DMS53 (cell line): ENCODE measurements around the gene TMEM192.
A peak's percentile ranks its signal among the peaks of the same experiment; 100 is the strongest.
"Not testable (repeated sequence)": the region's sequence is repeated elsewhere in the genome, so short reads cannot be mapped to it uniquely, and the experiment has no call there.

Experiments
- DNase-seq: peaks from one replicate; lab custom pipeline; 2025; lab: John Stamatoyannopoulos, UW

TMEM192 gene

DNA sequence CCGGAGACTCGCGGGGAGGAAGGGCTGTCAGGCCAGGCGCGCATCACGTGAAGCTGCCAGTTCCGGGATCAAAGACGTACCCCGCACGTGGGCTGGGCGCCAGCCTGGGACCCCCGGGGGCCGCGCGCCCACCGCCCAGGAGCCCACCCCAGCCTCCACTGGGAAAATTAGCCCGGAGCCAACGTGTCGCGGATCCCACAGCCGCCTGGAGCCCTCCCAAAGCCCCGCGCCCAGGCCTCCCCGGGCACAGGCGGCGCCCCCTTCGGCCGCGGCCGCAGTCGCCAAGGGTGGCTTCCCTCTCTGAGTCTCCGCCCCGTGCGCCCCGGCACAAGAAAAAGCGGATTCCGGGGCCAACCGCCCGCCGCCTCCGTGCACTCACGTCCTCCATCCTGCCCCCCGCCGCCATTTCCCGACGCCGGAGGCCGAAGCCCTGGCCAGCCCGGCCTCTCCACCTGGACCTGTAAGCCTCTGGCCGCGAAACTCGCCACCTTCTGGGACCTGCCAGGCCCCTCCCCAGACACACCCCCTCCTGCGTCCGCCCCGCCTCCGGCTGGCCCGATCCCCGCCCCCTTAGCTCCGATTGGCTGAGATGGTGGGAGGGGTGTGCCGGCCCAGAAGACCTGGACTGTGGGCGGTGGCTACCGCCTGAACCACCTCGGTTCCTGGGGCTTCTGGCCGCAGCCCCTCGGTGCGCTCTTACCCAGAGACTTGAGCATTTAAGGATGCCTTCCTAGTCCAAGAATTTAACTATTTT lies at the start of gene TMEM192:
TSS of gene TMEM192 (minus strand) at position 493 of the 754 bp plus-strand sequence. CDS start at position 406, 87 bp downstream.
- DNase-seq: peak; percentile 92

DNA sequence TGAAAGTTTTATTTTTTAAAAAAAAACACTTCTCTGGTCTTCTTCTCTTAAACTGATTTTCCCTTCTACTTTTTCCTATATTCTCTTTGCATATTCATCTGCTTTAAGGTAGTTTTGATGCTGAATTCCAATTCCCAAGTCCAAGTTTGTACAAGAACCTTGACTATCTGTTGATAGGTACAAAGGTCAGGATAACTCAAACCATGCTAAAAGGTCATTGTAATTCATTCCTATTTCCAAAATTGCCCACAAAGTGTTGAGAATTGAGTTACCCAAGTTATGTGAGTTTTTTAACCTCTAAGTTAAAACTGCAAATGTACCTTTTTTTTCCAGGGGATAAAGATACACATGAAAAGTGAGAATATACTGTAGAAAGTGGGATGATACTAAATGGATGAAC lies 46.1 kb upstream of the TMEM192 start:
- DNase-seq: no peak

DNA sequence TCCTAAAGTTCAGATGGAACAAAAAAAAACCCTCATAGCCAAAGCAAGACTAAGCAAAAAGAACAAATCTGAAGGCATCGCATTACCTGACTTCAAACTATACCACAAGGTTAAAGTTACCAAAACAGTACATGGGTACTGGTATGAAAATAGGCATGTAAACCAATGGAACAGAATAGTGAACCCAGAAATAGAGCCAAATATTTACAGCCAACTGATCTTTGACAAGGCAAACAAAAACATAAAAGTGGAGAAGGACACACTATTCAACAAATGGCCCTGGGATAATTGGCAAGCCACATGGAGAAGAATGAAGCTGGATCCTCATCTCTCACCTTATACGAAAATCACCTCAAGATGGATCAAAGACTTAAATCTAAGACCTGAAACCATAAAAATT lies 44.2 kb upstream of the TMEM192 start:
- DNase-seq: no peak

- no peak for DNase-seq
Measured at GRCh38 chr4:165154482-165154881, 41.8 kb upstream of the TMEM192 start.

DNA sequence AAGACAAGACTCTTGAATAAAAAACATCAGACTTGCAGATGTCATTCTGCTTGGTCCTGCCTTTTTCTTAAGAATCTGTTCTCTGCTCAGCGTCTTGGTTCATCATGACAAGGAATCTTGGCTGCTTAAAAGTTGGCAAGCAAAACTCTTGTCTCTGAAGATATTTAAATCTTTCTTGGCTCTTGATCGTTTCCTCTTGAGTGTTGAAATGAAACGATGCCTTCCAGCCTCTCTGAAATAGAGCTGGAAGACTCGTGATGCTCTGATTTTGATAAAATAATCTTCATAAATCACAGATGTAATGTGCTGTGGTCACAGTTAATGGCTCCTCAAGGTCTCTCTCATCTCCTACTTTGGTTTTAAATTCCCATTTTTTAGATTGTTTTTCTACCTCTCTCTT lies 39.9 kb upstream of the TMEM192 start:
- no peak for DNase-seq

- no peak for DNase-seq
Measured at GRCh38 chr4:165151734-165152133, 39.1 kb upstream of the TMEM192 start.

- no peak for DNase-seq
Measured at GRCh38 chr4:165150545-165150944, 37.9 kb upstream of the TMEM192 start.

GRCh38 chr4:165138843-165139242 lies 26.2 kb upstream of the TMEM192 start:
- no peak for DNase-seq

- no peak for DNase-seq
Measured at GRCh38 chr4:165137205-165137604, 24.5 kb upstream of the TMEM192 start.

DNA sequence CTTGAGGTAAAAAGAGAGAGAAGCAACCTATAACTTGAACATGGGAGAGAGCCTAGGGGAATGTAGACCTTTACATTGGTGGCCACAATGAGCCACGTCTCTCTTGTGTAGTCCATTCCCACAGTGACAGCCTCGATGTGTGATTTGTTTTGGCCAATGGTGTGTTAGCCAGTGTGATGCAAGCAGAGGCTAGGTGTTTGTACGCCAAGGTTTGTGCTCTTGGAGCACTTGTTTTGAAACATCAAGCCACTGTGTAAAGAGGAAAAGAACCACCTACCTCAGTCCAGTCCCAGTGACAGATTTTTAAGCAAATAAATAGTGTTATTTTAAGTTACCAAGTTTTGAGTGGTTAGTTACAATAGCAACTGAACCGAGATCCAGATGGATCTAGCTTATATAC lies 23.9 kb upstream of the TMEM192 start:
- no peak for DNase-seq

GRCh38 chr4:165133150-165133549 lies 20.5 kb upstream of the TMEM192 start:
- DNase-seq: no peak

GRCh38 chr4:165131247-165131832 lies 18.7 kb upstream of the TMEM192 start:
- DNase-seq: peak; percentile 64

- no peak for DNase-seq
Measured at GRCh38 chr4:165129924-165130323, 17.3 kb upstream of the TMEM192 start.

- not testable (repeated sequence) for DNase-seq
Measured at GRCh38 chr4:165125869-165126499, 13.3 kb upstream of the TMEM192 start.

DNA sequence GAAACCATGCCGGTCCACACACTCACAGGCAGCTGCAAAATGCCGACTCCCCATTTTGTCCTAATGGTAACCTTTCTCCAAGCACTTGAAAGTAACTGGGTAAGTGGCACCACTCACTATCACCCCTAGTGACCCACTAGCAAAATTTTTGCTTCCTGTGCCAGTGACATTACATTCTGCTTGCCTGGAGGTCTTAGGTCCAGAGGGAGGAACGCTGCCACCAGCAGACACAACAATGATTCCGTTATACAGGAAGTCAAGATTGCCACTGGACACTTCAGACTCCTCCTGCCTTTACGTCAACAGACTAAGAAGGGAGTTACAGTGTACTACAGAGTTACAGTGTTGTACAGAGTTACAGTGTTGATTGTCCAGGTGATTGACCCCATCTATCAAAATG lies 11.8 kb upstream of the TMEM192 start:
- DNase-seq: no peak

- DNase-seq: no peak
Measured at GRCh38 chr4:165118256-165118909, 5.7 kb upstream of the TMEM192 start.

DNA sequence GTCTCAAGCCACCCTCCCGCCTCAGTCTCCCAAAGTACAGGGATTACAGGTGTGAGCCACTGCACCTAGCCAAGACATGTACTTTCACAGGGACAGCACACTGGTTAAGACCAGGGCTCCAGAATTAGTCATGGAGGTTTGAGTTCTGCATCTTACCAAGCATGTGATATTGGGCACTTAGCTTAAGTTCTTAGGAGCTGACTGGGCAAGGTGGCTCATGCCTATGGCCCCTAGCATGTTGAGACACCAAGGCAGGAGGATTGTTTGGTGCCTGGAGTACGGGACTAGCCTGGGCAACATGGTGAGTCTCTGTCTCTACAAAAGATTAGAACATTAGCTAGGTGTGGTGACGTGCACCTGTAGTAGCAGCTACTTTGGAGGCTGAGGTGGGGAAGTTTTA lies 2.6 kb upstream of the TMEM192 start:
- no peak for DNase-seq

DNA sequence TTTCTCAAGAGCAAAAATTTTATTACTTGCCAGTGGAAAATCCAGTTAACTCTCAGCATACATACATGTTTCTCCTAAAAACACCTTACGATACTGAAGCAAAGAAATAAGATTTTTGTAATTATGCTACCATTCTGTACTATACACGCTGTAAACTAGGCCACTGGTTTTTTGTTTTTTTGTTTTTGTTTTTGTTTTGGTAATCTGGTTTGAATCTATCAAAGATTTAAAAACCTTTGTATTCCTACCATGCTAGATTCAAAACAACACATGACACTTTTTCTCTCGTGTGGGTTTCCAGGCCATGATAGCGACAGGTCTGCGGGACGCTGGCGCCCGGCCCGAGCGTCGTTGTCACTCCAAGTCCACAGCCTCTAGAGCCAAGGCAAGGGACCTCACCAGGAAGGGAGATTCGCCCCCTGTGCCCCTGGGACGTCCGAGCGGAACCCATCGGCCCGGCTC lies 723 bp downstream of the TMEM192 start:
- DNase-seq: no peak

DNA sequence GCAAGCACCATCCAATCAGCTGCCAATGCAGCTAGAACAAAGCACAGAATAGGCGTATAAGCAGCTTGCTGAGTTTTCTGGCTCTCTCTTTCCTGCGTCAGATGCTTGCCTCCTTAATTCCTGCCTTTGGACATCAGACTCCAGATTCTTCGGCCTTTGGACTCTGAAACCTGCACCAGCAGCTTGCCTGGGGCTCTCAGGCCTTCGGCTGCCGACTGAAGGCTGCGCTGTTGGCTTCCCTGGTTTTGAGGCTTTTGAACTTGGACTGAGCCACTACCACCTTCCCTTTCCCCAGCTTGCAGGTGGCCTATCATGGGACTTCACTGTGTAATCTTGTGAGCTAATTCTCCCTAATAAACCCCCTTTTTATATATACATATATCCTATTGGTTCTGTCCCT lies 6.1 kb downstream of the TMEM192 start:
- no peak for DNase-seq

DNA sequence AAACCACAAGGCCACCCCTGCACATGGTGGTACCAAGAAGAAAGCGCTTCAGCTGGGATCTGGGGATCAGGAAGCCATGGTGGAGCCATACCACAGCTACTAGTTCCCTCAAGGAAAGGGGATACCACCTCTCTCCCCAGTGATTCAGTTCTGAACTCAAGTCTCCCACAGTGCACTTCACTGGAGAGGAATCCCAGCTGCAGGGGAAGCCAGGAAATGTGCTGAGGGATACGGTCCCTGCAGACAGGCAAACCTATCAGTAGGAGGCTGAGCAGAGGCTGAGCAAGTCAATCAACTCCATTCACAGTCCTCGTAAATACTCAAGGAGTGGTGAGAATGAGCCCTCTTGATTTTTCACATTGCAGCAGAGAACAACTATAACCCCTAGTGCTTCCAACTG lies 11.0 kb downstream of the TMEM192 start:
- no peak for DNase-seq

DNA sequence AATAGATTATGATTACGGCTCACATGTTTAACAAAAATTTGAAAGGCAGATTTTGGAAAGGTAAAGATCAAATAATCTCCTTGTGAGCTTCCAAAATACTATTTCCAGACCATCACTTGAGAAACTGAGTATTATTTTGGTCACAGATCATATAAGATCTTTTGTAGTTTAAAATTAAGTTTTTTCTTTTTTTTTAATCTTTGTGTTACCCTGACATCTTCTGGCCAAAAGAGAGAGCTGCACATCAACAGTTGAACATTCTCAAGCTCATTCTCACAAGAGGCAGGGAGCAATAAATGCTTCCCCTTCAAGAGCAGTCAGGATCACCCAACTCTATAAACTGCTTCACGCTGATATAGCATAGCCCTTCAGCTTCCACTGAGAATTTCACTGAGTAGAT lies 15.9 kb downstream of the TMEM192 start:
- peak; percentile 49 for DNase-seq

- no peak for DNase-seq
Measured at GRCh38 chr4:165095291-165095690, 17.4 kb downstream of the TMEM192 start.

DNA sequence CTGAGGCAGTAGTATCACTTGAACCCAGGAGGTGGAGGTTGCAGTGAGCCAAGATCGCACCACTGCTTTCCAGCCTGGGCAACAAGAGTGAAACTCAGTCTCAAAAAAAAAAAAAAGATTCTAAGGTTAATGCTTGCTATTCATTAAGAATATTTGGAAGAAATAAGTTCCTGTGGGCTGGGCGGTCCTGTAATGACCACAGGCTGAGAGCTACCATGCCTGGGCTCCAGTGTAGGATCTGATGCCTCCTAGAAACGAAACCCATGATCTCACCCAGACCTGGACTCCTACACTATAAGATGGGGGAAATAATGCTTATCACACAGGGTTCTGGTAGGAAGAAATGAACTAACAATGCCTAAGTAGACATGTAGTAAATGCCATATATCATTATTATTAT lies 17.8 kb downstream of the TMEM192 start:
- no peak for DNase-seq
